Stimulated activated CD4-positive, alpha-beta T cell treated with anti-CD3 and anti-CD28 coated beads, TNF-alpha, amount 100 ng/mL, for 24 hours (primary cell): Measurements from ENCODE around the gene OR52A5.

Experiments
- DNase-seq, 3 experiments: peaks; one replicate each; pipeline ENCODE4 v3.0.0-alpha.2; 2020; ENCODE audit warnings: low read depth in 3 of 3

Gene OR52A5

DNA sequence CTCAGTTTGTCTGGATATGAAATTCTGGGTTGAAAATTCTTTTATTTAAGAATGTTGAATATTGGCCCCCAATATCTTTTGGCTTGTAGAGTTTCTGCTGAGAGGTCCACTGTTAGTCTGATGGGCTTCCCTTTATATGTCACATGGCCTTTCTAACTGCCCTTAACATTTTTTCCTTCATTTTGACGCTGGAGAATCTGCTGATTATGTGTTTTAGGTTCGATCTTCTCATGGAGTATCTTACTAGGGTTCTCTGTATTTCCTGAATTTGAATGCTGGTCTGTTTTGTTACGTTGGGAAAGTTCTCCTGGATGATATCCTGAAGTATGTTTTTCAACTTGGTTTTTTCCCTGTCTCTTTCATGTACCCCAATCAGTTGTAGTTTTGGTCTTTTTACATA is 22.8 kb downstream of the OR52A5 start:
- no peak for DNase-seq

DNA sequence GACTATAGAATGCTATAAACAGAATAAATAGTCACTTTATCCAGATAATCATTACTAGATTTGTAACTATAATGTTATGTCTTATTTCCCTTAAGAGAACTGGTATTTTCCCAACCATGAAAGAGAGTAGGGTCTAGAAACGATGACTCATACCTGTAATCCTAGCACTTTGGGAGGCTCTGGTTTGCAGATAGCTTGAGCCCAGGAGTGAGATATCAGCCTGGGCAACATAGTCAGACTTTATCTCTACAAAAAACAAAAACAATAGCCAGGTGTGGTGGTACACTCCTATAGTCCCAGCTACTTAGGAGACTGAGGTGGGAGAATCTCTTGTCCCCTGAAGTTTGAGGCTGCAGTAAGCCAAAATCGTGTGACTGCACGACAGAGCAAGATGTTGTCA is 30.9 kb downstream of the OR52A5 start:
- DNase-seq, result no peak

GRCh38 chr11:5103066-5103465 is 35.1 kb downstream of the OR52A5 start:
- no peak for DNase-seq

- DNase-seq, result no peak
Observed at GRCh38 chr11:5102246-5102645, 35.9 kb downstream of the OR52A5 start.

- no peak for DNase-seq
Observed at GRCh38 chr11:5096011-5096410, 42.1 kb downstream of the OR52A5 start.

- DNase-seq, result no peak
Observed at GRCh38 chr11:5092821-5093585, 45.2 kb downstream of the OR52A5 start.

DNA sequence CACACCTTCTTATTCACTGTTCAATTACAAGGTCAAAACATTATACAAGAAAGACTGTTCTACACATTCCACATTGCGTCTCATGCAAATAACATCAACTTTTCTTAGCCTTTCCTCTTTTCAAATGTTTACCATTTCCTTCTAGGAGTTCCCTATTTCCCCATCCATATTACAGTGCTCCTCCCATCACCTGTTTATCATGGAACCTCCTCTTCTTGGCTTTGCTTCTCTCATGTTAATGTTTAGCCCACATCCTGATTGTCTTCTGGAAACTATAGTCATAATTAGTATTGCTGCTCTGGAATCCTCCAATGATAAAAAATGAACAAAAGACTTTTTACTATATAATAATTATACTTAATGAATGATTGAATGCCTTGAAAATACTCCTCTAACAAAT is 47.5 kb downstream of the OR52A5 start:
- no peak for DNase-seq

GRCh38 chr11:5088556-5088955 is 49.6 kb downstream of the OR52A5 start:
- DNase-seq, result no peak

- no peak for DNase-seq
Observed at GRCh38 chr11:5083602-5084001, 54.6 kb downstream of the OR52A5 start.

- DNase-seq, result no peak
Observed at GRCh38 chr11:5081405-5081804, 56.8 kb downstream of the OR52A5 start.
